HG03108 (cell line): ENCODE results near the gene NPY2R.

Experiments
- ATAC-seq: cut with Tn5 transposase; IDR thresholded peaks from one replicate; pipeline ENCODE4 v1.9.1; 2021; ENCODE audit warnings: moderate library complexity; ENCODE audit not compliant: unreplicated experiment

Gene NPY2R, protein sequence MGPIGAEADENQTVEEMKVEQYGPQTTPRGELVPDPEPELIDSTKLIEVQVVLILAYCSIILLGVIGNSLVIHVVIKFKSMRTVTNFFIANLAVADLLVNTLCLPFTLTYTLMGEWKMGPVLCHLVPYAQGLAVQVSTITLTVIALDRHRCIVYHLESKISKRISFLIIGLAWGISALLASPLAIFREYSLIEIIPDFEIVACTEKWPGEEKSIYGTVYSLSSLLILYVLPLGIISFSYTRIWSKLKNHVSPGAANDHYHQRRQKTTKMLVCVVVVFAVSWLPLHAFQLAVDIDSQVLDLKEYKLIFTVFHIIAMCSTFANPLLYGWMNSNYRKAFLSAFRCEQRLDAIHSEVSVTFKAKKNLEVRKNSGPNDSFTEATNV

DNA sequence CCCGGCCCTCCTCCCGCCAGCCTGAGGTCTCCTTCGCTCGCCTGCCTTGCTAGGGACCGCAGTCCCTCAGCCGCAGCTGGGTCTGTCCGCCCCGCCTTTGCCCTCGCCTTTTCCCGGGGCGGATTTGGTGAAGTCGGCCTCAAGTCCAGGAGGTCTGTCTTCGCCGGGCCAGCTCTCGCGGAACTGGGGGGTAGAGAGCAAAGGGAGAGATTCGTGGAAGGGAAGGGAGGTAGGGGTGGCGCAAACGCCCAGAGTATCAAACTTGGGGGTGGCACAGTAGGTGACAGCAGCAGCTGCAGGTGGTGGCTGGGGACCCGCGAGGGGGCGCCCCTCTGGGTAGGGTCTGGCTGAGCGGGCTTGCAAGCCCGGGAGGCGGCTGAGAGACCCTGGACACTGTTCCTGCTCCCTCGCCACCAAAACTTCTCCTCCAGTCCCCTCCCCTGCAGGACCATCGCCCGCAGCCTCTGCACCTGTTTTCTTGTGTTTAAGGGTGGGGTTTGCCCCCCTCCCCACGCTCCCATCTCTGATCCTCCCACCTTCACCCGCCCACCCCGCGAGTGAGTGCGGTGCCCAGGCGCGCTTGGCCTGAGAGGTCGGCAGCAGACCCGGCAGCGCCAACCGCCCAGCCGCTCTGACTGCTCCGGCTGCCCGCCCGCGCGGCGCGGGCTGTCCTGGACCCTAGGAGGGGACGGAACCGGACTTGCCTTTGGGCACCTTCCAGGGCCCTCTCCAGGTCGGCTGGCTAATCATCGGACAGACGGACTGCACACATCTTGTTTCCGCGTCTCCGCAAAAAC is at the start of gene NPY2R:
TSS of gene NPY2R (plus strand) at position 379 of the 797 bp plus-strand sequence. CDS start 5,304 bp downstream, outside the sequence.
- ATAC-seq: no peak

DNA sequence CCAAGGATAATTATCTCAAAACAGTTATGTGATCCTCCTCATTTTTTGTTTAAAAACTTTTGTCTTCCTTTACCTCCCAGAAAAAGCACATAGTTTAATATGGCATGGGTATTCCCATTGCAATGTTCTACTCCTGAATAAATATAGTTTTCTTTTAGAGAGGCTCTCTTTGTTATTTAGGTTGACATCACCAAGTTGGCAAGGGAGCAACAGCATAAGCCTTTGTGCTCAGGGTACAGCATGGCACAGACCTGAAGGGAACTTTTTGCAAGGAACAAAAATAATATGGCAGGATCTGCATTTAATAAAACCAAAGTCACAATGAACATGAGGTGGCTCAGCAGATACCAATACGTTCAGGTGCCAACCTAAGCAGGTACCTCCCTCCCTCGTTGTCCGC is 47.1 kb upstream of the NPY2R start:
- no peak for ATAC-seq

DNA sequence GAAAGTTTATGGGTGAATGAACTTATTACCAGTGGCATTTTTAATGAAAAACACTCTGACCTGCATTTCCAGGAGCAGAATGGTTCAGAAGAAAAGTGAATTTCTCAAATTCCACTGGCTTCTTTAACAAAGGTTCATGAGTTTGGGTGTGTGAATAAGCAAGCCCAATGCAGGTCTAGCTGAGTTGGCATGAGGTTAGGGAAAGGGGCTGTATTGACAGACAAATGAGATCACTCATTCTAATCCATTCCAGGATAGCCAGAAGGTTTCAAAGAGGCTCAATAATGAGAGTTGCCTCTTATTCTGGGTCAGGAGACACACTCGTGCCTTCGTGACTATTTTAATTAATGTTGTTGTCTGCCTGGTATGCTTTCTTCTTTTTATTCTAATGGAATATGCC is 43.7 kb upstream of the NPY2R start:
- ATAC-seq: no peak

DNA sequence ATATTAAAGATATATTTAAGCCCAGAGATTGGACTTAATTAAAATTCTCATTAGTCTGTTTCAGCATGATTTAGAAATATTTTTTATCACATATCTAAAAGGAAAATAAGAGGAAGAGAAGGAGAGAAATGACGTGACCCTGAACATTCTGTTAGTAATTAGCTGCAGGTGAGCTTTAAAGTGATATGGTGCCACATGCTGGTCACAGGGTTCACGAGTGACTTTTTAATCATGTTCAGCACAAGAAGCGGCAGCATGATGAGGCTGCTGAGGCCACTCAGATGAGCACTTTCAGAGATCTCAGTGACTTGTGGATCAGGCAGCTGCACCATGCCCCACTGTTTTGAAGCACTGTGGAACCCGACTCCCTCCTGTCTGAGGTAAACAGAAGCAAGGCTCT is 37.9 kb upstream of the NPY2R start:
- no peak for ATAC-seq

DNA sequence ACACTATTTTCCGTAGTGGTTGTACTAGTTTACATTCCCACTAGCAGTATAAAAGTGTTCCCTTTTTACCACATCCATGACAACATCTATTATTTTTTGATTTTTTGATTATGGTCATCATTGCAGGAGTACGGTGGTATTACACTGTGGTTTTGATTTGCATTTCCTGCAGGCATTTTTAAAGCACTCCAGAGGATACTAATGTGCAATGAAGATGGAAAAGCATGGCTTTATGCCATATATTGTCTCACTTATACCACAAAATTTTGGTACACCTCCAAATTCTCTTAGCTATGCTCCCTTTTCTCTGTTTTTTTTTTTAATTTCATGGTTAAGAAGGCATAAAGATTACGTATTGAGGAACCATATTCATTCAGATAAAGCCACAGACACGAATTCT is 35.1 kb upstream of the NPY2R start:
- ATAC-seq: no peak

DNA sequence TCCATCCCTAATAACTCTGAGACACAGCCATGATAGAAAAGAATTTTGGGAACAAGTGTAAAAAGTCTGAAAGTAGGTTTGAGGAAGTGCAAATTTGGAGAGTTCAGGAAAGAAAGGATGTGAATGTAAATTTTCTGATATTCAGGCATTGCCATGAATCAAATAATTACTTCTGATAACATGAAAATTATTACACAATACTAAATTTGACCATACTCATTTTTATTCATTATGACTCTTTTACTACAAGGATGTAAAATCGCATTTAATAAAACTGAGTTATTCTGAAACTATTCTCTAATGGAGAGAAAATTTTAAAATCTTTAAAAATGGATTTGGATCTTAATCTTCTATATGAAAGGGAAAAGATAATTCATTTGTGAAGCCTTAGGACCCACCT is 33.8 kb upstream of the NPY2R start:
- no peak for ATAC-seq

DNA sequence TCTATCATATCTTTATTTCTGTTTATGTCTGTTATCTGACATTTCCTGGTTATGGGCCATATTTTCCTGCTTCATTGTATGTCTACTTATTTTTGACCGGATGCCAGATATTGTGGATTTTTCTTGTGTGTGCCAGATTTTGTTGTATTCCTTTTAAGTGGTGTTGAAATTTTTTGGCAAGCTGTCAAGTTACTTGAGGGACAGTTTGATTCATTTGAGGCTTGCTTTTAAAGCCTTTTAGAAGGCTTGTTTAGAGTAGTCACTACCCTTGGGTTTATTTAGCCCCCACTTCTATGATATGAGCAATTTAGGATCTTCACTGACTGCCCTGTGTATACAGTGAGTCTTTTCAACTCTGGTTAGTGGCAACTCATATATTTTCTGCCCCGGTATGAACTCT is 29.2 kb upstream of the NPY2R start:
- ATAC-seq: no peak

DNA sequence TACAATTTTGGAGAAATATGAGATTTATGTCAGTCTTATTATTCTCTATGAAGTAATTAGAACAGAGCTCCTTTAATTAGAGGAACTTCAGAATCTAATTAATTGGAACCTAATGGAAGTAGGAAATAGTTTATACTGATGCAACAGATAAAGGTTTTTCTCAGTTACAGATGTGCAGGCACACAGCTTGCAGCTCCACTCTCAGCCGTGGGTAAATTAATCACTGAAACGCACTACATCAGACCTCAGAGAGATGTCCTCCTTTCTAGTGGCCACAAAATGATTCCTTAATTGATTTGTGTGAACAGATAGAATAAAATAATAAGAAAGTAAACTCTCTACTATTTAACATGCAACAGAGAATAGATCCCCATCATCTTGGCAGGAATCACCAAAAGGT is 21.5 kb upstream of the NPY2R start:
- no peak for ATAC-seq

DNA sequence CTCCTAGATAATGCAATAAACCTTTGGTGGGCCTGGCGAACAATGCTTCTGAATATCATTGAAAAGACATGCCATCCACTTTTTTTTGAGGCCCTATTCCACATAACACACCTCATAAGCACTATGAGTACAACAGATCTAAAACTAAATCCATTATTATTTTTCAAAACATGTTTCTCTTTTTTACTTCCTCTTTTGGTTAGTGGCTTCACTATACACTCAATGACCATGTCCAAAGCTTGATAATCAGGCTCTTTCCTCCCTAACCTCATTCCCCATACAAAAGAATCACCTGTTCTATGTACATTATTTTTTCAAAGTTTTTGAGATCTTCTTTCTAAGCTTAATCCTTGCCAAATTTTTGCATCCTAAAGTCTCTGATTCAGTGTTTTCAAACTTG is 20.4 kb upstream of the NPY2R start:
- ATAC-seq: no peak

DNA sequence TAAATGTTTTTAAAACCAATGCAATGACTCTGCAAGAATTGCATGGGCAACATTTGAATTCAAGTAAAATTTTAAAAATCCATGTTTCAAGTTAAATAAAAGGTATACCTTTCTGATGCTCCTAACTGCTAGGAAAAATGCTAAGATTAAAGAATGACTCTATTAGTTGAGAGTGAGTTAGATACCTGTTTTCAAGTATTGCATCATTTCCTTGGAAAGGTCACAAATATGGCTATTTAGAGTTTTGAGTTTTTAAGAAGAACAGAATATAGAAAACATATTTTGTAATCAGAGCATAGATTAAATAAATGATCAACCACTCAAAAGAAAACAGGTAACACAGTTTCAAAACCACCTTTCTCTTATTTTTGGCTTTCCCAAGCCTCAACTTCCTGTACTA is 18.3 kb upstream of the NPY2R start:
- no peak for ATAC-seq

DNA sequence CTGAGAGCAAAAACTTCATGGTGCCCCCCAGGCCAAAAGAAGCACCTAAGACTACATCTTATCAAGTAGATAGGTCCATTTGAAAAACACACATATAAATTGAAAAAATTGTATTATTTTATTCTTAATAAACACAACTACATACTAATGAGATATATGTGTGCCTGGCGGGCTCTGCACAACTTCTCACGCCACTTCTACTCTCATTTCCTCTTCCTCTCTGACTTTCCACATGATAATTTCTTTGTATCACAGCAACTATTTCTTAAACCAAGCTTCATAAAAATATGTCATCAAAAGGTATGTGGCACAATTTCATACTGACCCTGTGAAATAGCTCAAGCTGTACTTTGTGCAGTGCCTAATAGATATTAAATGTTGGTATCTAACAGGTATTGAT is 10.7 kb upstream of the NPY2R start:
- ATAC-seq: no peak

DNA sequence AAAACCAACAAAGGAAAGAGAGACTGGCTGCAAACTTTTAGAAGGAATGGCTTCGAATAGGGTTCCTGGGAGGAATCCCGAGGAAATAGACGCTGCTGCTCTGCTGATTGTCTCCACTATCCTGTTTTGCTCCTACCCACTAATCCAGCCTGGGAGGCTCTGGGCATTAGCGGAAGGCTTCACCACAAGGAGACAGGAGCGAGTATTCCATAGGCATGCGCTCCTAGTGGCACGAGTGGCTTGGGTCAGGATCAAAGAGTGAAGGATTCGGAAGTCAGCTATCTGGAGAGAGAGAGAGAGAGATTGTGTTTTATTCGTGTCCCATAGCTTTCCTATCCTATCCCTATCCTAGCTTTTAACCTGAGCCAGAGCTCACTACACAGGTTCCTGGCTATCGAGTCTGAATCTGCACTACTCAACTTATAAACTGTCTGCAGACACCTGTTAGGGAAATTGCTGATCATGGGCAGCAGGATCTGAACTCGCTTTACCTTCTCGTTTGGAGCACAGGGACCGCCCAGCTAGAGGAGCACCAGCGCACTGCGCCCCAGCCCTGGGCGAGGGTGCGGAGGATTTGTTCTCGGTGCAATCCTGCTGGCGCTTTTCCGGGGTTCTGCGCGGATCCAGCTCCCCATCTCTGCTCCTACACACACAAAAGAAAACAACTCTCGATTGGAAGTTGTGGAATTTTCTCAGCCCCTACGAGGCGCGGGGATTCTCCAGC is 740 bp upstream of the NPY2R start:
- ATAC-seq: no peak

DNA sequence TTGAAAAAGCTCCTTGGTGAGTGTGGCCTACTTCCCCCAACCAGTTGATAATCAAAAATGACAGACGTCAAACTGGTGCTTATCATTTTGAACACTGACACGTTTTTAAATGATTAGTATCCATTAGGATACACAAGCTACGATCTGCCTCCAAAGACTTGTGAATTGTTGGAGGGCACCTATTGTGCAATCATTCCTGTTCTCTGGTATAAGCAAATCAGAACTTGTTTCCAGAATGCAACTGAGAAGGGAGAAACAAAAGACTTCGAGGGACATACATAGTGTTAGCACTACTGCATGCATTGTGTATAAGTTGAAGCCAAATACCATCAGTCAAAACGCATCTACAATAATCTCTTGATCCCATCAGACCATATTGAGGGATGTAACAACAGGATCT is 11.6 kb downstream of the NPY2R start:
- no peak for ATAC-seq

DNA sequence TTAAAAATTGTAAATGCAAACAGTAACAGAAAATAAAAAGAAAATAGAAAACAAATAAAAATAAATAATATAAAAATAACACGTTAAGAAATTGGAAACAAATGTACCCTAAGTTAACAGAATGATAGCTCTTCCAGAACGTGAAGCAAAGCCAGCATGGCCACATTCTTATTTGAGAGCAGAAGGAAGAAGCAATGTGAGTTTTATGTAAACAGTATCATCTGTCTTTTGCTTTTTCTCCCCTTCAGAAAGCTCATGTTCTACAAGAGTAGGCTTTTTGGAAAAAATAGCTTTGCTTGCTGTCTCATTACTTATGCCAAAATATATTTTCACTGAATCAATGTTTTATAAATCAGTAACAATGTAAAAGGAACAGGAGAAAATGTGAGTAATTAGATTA is 18.7 kb downstream of the NPY2R start:
- no peak for ATAC-seq

DNA sequence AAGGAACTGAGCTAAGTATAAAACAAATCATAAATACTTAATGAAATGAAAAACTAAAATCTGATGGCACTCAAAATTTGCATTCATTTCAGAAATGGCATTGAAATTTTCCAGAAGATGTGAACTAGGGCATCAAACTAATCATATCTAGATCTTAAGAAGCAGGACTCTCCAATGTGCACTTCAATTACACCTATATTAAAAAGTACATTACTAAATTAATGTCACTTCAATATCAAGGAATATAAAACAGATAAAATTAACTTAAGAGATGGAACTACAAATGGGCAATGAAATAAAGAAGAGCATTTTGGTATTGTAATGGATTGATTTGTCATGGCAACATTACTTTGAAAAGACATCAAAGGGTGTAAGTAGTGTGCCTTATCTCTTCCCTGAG is 20.3 kb downstream of the NPY2R start:
- no peak for ATAC-seq

DNA sequence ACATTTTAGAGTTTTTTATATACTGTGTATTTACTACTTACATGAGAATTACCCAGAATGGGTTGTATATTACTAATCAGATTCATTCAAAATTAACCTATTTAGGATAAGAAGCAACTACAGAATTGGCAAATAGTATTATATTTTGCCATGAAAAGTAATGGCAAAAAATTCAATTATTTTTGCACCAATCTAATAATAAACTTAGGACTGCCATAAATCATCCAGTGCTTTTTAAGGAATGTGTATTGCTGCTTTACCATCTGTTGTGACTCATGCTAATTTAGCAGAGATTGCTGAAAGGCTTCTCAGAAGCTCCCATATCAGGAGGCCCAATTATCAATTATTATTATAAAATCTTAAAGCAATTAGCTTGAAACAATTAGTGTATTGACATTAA is 24.0 kb downstream of the NPY2R start:
- ATAC-seq: no peak

DNA sequence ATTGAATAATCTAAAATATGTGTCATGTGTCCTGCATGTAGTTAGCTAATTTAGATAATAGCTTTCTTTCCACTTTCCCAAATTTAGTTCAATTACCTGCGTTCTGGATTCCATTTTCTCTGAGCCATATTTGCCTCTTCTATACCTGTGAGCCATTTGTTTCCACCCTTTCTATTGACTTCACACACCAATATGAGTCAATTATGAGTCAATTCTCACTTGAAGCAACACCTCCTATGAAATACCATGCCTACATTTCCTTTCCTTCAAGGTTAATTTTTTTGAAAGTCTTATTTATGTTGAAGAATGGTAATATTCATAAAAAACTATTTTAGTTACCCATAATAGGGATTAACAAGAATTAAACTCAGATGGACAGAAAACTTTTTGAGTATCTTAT is 25.8 kb downstream of the NPY2R start:
- ATAC-seq: no peak

DNA sequence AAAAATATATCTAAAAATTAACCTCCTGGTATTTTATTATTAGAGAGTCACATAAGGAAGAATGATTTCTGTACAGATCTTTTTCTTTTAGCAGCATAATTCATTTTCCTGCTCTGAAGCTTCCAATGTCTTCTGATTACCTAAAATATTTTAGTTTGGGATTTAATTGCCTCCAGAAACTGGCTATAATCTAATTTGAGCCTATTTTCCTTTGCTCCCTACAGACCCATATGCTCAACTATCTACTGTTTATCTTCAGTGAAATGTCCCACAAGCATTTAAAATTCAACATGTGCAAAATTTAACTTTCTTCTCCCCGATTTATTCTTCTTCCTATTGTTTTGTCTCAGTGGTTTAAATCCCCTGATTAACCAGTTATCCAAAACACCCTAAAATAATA is 29.1 kb downstream of the NPY2R start:
- ATAC-seq: no peak

DNA sequence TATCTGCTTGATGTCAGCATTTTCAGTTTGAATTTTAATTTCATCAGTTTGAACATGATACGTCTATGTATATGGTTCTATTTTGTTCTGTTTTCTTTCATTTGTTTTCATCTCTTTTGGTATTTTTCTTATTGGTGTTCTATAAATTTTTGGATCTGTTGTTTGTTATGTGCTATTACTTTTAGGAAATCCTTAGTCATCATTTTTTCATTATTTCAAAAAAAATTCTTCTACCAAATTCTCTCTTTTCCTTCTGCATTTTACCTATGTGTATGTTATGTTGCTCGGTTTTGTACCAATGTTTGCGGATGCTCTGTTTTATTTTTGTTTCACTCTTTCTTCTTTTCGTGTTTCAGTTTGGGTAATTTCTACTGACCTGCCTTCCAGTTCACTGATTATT is 32.8 kb downstream of the NPY2R start:
- no peak for ATAC-seq

DNA sequence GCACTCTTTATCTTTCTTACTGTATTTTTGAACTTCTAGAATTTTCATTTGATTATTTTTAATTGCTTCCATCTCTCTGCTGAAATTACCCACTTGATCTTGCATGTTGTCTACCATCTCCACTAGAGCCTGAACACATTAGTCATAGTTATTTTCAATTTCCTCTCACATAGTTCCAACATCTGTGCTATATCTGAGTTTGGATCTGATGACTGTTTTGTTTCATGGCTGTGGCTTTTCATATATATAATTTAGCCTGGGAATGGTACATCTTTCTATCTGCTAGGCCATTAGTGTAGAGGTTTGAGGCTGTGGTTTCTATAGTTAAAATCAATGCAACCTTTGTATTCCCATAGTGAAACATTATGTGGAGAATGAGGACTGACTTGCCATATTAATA is 33.2 kb downstream of the NPY2R start:
- no peak for ATAC-seq

DNA sequence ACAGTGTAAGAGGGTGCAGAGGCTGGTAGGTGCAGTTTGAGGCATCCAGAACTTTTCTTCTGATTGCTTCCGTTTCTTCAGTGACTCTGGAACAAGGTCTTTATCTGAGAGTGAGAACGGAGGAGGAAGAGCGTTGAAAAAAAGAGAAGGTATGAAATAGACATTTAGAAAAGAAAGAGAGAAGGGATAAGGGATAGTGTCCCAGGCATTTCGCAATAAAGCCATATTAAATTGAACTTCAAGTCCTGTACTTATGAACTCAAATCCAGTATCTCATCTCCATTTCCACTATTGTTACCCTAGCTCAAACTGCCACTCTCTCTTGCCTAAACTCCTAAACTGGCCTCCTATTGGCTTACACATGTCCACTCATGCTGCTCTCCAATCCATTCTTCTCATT is 36.7 kb downstream of the NPY2R start:
- ATAC-seq: no peak
